Ectodermal cell (in vitro differentiated cells): ENCODE measurements around the gene STAMBPL1.

ENCODE experiments used
- H3K27ac ChIP-seq: 2 replicates; pipeline ENCODE4 v1.7.0; 2013; ENCODE audit warnings: mild to moderate bottlenecking, low read depth, low read length; ENCODE audit not compliant: insufficient read depth, poor library complexity, severe bottlenecking
- H3K27me3 ChIP-seq: 2 replicates; pipeline ENCODE4 v1.7.0; 2013; ENCODE audit warnings: mild to moderate bottlenecking, low read length; ENCODE audit not compliant: insufficient read depth, control insufficient read depth, poor library complexity, severe bottlenecking
- H3K36me3 ChIP-seq: one replicate; pipeline ENCODE4 v1.7.0; 2013; ENCODE audit warnings: low read length; ENCODE audit not compliant: control insufficient read depth, insufficient read depth
- H3K4me1 ChIP-seq: one replicate; pipeline ENCODE4 v1.7.0; 2013; ENCODE audit warnings: low read length; ENCODE audit not compliant: control insufficient read depth, insufficient read depth
- H3K4me3 ChIP-seq: 2 replicates; pipeline ENCODE4 v1.7.0; 2013; ENCODE audit warnings: low read depth, low read length, control low read depth; ENCODE audit not compliant: insufficient read depth
- H3K9me3 ChIP-seq: 2 replicates; pipeline ENCODE4 v1.7.0; 2013; ENCODE audit warnings: mild to moderate bottlenecking, low read length, moderate library complexity; ENCODE audit not compliant: control insufficient read depth
- WGBS, 2 experiments: methylation state at CpG; one replicate each; pipeline ENCODE4 v1.1.7; 2013; ENCODE audit warnings: missing lambda C conversion rate in 2 of 2; 5-methylcytosine and 5-hydroxymethylcytosine counted together

Gene STAMBPL1

GRCh38 chr10:88903715-88904114 lies 23.7 kb downstream of the STAMBPL1 start:
- Histone ChIP-seq H3K27me3 (no peaks in the 10 kb centered on the region), H3K4me3 (no peak overlapping the region), H3K4me1 (no peaks in the 10 kb centered on the region), H3K9me3 (no peaks in the 10 kb centered on the region), H3K36me3 (no peaks in the 10 kb centered on the region), H3K27ac (no peak overlapping the region)
- 85 to 96% methylated on average over 3 of the region's 3 CpGs for WGBS, 2 experiments

- Histone ChIP-seq H3K27me3 (no peaks in the 10 kb centered on the region), H3K4me3 (no peak overlapping the region), H3K4me1 (no peaks in the 10 kb centered on the region), H3K36me3 (no peaks in the 10 kb centered on the region), H3K9me3 (no peaks in the 10 kb centered on the region), H3K27ac (no peak overlapping the region)
- 100% methylated on average over 1 of the region's 1 CpG for WGBS, 2 experiments
Observed at GRCh38 chr10:88906921-88907320, 26.9 kb downstream of the STAMBPL1 start.

- Histone ChIP-seq H3K9me3 (no peaks in the 10 kb centered on the region), H3K27me3 (no peaks in the 10 kb centered on the region), H3K36me3 (no peaks in the 10 kb centered on the region), H3K4me1 (no peaks in the 10 kb centered on the region), H3K27ac (no peak overlapping the region), H3K4me3 (no peak overlapping the region)
- 95 to 98% methylated on average over 4 of the region's 4 CpGs for WGBS, 2 experiments
Observed at GRCh38 chr10:88908194-88908593, 28.1 kb downstream of the STAMBPL1 start.

- Histone ChIP-seq H3K27me3 (no peaks in the 10 kb centered on the region), H3K4me3 (no peak overlapping the region), H3K27ac (no peak overlapping the region), H3K36me3 (no peaks in the 10 kb centered on the region), H3K9me3 (no peaks in the 10 kb centered on the region), H3K4me1 (no peaks in the 10 kb centered on the region)
- WGBS, 2 experiments = 96% methylated on average over 1 of the region's 1 CpG
Observed at GRCh38 chr10:88911116-88911515, 31.1 kb downstream of the STAMBPL1 start.

- Histone ChIP-seq H3K4me3 (no peak overlapping the region), H3K4me1 (no peaks in the 10 kb centered on the region), H3K36me3 (no peaks in the 10 kb centered on the region), H3K27me3 (no peaks in the 10 kb centered on the region), H3K27ac (no peak overlapping the region), H3K9me3 (no peaks in the 10 kb centered on the region)
- 94 to 95% methylated on average over 3 of the region's 3 CpGs for WGBS, 2 experiments
Observed at GRCh38 chr10:88911851-88912250, 31.8 kb downstream of the STAMBPL1 start.

- H3K4me3 ChIP-seq = no peak overlapping the region
- no peak overlapping the region for H3K27ac ChIP-seq
- H3K9me3 ChIP-seq = no peaks in the 10 kb centered on the region
- 91% methylated on average over 8 to 9 of the region's 9 CpGs for WGBS, 2 experiments
- no peaks in the 10 kb centered on the region for H3K4me1 ChIP-seq
- no peaks in the 10 kb centered on the region for H3K36me3 ChIP-seq
- H3K27me3 ChIP-seq = no peaks in the 10 kb centered on the region
Observed at GRCh38 chr10:88913127-88913526, 33.1 kb downstream of the STAMBPL1 start.

GRCh38 chr10:88913788-88914187 lies 33.7 kb downstream of the STAMBPL1 start:
- Histone ChIP-seq H3K27ac (no peak overlapping the region), H3K27me3 (no peaks in the 10 kb centered on the region)
- 93 to 96% methylated on average over 4 to 5 of the region's 5 CpGs for WGBS, 2 experiments

GRCh38 chr10:88915781-88916180 lies 35.7 kb downstream of the STAMBPL1 start:
- H3K27me3 ChIP-seq = no peaks in the 10 kb centered on the region
- H3K36me3 ChIP-seq = no peaks in the 10 kb centered on the region
- no peaks in the 10 kb centered on the region for H3K4me1 ChIP-seq
- H3K27ac ChIP-seq = no peak overlapping the region
- WGBS, 2 experiments = 83 to 100% methylated on average over 1 of the region's 2 CpGs
- H3K9me3 ChIP-seq = no peaks in the 10 kb centered on the region
- H3K4me3 ChIP-seq = no peak overlapping the region

More at GRCh38 chr10:88913788-88914187, 33.7 kb downstream of the STAMBPL1 start:
- H3K4me3 ChIP-seq = no peak overlapping the region
- H3K36me3 ChIP-seq = no peaks in the 10 kb centered on the region
- no peaks in the 10 kb centered on the region for H3K4me1 ChIP-seq
- no peaks in the 10 kb centered on the region for H3K9me3 ChIP-seq

- H3K27ac ChIP-seq = no peak overlapping the region
- no peaks in the 10 kb centered on the region for H3K27me3 ChIP-seq
- no peaks in the 10 kb centered on the region for H3K9me3 ChIP-seq
- H3K4me1 ChIP-seq = no peaks in the 10 kb centered on the region
- H3K36me3 ChIP-seq = no peaks in the 10 kb centered on the region
- H3K4me3 ChIP-seq = no peak overlapping the region
Observed at GRCh38 chr10:88916231-88916630, 36.2 kb downstream of the STAMBPL1 start.

- no peaks in the 10 kb centered on the region for H3K27me3 ChIP-seq
- H3K27ac ChIP-seq = no peak overlapping the region
- H3K4me3 ChIP-seq = no peak overlapping the region
- 83 to 89% methylated on average over 2 to 3 of the region's 3 CpGs for WGBS, 2 experiments
- H3K36me3 ChIP-seq = no peaks in the 10 kb centered on the region
- H3K4me1 ChIP-seq = no peaks in the 10 kb centered on the region
- no peaks in the 10 kb centered on the region for H3K9me3 ChIP-seq
Observed at GRCh38 chr10:88916986-88917385, 36.9 kb downstream of the STAMBPL1 start.
